ENCODE results near the gene CEP120.
A peak's percentile ranks its signal among the peaks of the same experiment; 100 is the strongest.
"Not testable (repeated sequence)": the region's sequence is repeated elsewhere in the genome, so short reads cannot be mapped to it uniquely, and the experiment has no call there.

CEP120 gene

GRCh38 chr5:123423278-123424149, at the start of gene CEP120:
Gene CEP120 (minus strand): TSS chr5:123423403. CDS start chr5:123422998, 405 bp downstream.
- peak; percentile 97 for DNase-seq

- DNase-seq = no peak
Observed at GRCh38 chr5:123472150-123472924, 49.1 kb upstream of the CEP120 start.

- DNase-seq = no peak
Observed at GRCh38 chr5:123471385-123471784, 48.2 kb upstream of the CEP120 start.

GRCh38 chr5:123466839-123467238, 43.6 kb upstream of the CEP120 start:
- DNase-seq = not testable (repeated sequence)

- DNase-seq = no peak
Observed at GRCh38 chr5:123460296-123460729, 37.1 kb upstream of the CEP120 start.

DNA sequence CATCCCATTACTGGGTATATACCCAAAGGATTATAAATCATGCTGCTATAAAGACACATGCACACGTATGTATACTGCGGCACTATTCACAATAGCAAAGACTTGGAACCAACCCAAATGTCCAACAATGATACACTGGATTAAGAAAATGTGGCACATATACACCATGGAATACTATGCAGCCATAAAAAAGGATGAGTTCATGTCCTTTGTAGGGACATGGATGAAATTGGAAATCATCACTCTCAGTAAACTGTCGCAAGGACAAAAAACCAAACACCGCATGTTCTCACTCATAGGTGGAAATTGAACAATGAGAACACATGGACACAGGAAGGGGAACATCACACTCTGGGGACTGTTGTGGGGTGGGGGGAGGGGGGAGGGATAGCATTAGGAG, 35.8 kb upstream of the CEP120 start:
- not testable (repeated sequence) for DNase-seq

- DNase-seq = no peak
Observed at GRCh38 chr5:123456242-123456641, 33.0 kb upstream of the CEP120 start.

DNA sequence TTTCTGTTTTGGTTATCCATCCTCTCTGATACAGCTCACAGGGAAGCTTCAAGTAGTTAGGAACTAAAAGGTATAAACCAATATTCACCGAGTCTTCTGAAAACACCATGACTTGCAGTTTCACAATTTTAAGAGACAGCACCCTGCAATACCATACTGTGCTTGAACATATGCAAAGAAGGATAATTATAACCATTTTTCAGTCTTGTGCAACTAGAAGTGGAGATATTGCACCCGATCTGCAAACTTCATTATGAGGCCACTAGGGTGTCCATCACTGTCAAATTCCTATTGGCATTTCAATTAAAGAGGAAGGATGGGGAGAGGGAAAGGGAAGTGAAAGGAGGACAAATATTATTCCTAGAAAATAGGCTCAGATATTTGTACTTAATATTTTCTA, 32.4 kb upstream of the CEP120 start:
- no peak for DNase-seq

DNA sequence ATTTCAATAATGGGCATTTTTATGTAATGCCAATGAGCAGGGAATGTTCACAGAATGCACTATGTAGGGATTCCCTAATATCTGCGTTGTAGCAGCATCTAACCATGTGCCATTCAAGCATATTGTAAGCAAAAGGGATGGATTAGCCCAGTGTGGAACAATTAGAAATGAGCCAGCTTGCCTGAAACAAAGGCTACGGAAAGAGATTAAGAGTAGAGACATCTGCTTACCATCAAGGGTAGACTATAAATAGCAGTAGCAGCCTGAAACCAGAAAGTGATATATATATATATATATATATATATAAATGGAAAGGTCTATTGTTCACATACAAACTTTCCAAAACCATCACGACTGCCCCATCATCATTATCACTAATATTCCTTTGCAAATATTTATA, 31.9 kb upstream of the CEP120 start:
- DNase-seq = no peak

GRCh38 chr5:123454259-123454911, 31.2 kb upstream of the CEP120 start:
- DNase-seq = no peak

- DNase-seq = no peak
Observed at GRCh38 chr5:123452401-123452800, 29.2 kb upstream of the CEP120 start.

GRCh38 chr5:123451047-123451446, 27.8 kb upstream of the CEP120 start:
- DNase-seq = peak; percentile 10

GRCh38 chr5:123450640-123451039, 27.4 kb upstream of the CEP120 start:
- DNase-seq = peak; percentile 39

DNA sequence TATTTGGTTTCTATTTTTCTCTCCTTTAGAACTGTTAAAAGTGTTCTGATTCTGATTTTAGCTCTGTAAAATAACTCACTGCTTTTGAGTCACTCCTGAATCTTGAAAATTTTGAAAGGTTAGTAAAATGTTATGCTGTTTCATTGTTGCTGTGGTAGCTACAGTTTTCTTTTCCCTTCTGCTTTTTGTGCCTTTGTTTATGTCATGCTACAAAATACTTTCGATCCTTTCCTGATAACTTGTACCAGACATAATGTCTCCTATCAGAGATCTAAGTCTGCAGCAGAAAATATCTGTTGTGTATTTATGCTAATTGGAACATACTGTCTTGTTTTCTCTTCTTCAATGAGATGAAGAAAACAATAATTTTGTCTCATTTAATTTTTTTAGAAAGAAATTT, 26.9 kb upstream of the CEP120 start:
- DNase-seq = no peak

GRCh38 chr5:123449424-123449974, 26.3 kb upstream of the CEP120 start:
- no peak for DNase-seq

DNA sequence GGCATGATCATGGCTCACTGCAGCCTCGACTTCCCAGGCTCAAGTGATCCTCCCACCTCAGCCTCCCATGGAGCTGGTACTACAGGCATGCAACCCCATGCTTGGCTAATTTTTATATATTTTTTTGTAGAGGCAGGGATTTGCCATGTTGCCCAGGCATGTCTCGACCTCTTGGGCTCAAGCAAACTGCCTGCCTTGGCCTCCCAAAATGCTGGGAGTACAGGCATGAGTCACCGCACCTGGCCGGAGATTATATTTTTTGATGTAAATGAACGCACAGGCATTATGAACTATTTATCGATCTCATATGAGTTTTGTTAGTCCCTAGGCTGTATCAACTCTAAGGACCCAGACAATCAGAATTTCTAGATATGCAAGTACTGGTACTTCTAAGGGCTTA, 25.5 kb upstream of the CEP120 start:
- DNase-seq = no peak

GRCh38 chr5:123448017-123448617, 24.9 kb upstream of the CEP120 start:
- DNase-seq = no peak

DNA sequence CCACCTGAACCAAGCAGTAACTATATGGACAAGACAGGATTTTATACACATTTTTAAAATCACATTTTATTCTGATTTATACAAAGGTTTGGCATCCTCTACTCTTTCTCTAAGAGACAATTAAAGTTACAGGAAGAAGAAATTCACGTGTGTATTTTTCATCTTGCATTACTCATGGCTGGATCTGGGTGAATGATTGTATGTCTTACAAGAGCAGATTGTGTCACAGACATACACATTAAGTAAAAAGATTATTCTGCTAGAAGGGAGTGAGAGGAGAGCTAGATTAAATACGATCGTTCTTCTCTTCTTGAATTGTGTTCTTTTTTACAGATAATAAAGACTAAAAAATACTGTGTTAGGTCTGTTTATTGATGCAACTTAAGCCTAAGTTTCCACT, 20.8 kb upstream of the CEP120 start:
- no peak for DNase-seq

GRCh38 chr5:123441408-123441807, 18.2 kb upstream of the CEP120 start:
- no peak for DNase-seq

DNA sequence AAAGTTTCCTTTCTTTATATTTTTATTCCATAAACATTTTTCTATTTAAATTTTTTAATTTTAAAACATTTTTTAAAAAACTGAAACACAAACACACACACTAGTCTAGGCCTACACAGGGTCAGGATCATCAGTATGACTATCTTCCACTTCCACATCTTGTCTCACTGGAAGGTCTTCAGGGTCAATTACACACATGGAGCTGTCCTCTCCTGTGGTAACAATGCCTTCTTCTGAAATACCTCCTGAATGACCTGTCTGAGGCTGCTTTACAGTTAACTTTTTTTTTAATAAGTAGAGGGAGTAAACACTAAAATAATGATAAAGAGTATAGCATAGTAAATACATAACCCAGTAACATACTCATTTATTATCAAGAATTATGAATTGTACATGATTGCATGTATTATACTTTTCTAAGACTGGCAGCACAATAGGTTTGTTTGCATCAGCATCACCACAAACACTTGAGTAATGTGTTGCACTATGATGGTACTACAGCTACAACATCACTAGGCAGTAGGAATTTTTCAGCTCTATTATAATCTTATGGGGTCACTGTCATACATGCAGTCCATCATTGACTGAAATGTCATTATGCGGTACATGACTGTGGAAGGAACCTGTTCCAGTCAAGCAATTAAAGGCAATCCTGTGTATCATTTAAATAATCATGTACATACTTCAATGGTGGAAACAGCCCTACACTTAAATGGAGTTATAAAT, 17.4 kb upstream of the CEP120 start:
- no peak for DNase-seq

DNA sequence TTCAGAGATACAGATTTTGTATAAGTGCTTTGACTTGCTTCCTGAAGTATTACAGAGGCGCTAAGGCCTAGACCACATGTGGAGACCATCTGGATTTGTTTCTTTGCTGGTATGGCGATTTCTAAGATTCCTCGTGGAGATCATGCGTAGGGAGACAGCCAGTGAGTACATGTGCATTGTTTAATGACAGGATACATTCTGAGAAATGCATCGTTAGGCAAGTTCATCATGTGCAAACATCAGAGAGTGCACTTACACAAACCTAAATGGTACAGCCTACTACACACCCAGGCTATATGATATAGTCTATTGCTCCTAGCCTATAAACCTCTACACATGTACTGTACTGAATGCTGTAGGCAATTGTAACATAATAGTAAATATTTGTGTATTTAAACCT, 16.5 kb upstream of the CEP120 start:
- DNase-seq = no peak

DNA sequence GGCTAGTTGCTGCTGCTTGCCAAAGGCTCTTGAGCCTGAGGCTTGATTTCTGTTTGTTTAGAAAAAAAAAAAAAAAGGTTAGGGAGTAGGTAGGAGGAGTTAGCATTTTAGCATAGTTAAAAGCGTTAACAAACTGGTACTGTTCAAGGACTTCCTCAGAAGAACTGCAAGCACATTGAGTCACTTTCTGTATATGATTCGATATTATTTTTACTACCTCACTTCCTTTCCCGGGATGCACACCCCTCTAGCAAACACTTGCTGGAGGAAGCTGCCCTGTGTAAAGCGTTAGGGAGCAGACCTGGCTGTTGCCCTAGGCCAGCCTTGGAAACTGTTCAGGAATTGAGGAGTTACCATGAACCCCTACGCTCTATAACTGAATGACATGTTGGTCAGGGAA, 15.7 kb upstream of the CEP120 start:
- no peak for DNase-seq

Data from NCI-H1092 treated with DMSO at 0.1 percent for 48 hours (cell line).